ENCODE measurements around the gene HCRTR1. TPM values are rescaled to one million over a fixed set of nuclear protein-coding genes. Genes with fewer than 3 reads are reported as not detected.

HCRTR1 gene
- total RNA-seq, 4 donors from 2014 or later, result not detected

DNA sequence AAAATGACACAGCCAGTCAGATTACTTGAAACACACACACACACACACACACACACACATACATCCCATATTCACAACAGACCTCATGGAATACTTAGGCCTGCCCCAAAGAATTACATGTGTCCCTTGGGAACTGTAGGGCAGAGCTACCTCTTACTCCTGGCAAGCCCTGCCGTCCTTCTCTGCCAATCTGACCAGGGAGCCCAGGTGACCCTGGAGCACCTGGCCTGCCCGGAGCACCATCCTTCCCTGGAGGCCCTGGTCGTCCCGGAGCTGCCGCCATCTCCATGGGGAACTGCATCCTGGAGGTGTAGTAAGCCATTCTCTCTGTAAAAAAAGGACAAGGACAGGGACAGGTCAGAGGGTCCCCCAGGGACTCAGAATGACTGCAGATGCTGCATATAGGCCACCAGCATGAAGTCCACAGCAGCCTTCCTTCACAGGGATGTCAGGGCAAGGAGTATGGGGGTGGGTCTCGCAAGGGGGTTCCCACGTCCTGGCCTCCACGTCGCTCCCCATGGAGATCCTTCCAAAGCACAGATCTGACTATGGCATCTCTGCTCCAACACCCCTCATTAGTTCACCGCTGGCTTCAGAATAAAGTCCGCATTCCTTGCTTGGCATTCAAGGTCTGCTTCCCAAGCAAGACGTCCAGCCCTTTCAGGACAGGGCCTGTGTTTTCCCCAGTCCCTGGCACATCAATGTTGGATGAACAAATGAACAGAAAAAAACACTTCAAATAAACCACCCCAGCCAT is 36.4 kb downstream of the HCRTR1 start:
- H3K9me3 ChIP-seq, result no peaks in the 10 kb centered on the region
- H3K27me3 ChIP-seq, result no peaks in the 10 kb centered on the region
- H3K36me3 ChIP-seq, result peaks cover 39% of the 10 kb centered on the region
- WGBS, result 87% methylated on average over 11 of the region's 12 CpGs
- DNase-seq (ENCODE audit: low spot score in 2 of 2), result no peak
- no peak overlapping the region for H3K27ac ChIP-seq
- TF ChIP-seq EP300 (IDR thresholded peaks at IDR 0.05), result no peak
- H3K4me3 ChIP-seq, result no peak overlapping the region
- H3K4me1 ChIP-seq, result peaks cover 42% of the 10 kb centered on the region

DNA sequence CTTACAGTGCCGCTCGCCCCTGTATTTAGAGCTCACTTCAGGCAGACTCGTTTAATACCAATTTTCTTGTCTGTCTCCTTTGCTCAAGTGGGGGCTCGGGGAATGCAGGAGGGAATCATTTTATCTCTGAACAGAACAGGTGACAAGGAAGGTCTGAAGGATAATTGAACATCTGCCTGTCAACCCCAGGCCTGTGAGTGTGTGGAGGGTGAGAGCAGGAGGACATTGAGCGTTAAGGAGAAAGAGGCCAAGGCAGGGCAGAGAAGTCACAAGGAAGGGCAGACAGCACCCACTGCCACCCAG is 36.9 kb downstream of the HCRTR1 start:
- no peaks in the 10 kb centered on the region for H3K9me3 ChIP-seq
- TF ChIP-seq, protein P1, sequence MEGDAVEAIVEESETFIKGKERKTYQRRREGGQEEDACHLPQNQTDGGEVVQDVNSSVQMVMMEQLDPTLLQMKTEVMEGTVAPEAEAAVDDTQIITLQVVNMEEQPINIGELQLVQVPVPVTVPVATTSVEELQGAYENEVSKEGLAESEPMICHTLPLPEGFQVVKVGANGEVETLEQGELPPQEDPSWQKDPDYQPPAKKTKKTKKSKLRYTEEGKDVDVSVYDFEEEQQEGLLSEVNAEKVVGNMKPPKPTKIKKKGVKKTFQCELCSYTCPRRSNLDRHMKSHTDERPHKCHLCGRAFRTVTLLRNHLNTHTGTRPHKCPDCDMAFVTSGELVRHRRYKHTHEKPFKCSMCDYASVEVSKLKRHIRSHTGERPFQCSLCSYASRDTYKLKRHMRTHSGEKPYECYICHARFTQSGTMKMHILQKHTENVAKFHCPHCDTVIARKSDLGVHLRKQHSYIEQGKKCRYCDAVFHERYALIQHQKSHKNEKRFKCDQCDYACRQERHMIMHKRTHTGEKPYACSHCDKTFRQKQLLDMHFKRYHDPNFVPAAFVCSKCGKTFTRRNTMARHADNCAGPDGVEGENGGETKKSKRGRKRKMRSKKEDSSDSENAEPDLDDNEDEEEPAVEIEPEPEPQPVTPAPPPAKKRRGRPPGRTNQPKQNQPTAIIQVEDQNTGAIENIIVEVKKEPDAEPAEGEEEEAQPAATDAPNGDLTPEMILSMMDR (IDR thresholded peaks at IDR 0.05), result no peak
- no peak for TF ChIP-seq POLR2A (IDR thresholded peaks at IDR 0.05)
- no peak for TF ChIP-seq EP300 (IDR thresholded peaks at IDR 0.05)
- no peak for TF ChIP-seq POLR2AphosphoS5 (IDR thresholded peaks at IDR 0.05)
- no peak overlapping the region for H3K4me3 ChIP-seq
- DNase-seq (ENCODE audit: low spot score in 2 of 2), result no peak
- H3K4me1 ChIP-seq, result peaks cover 39% of the 10 kb centered on the region
- no peaks in the 10 kb centered on the region for H3K27me3 ChIP-seq
- peaks cover 42% of the 10 kb centered on the region for H3K36me3 ChIP-seq
- WGBS, result 94% methylated on average over 5 of the region's 5 CpGs
- H3K27ac ChIP-seq, result no peak overlapping the region

- Histone ChIP-seq H3K36me3 (peaks cover 42% of the 10 kb centered on the region), H3K9me3 (no peaks in the 10 kb centered on the region), H3K27ac (no peak overlapping the region), H3K4me1 (peaks cover 37% of the 10 kb centered on the region), H3K27me3 (no peaks in the 10 kb centered on the region), H3K4me3 (no peak overlapping the region)
- 72% methylated on average over 3 of the region's 6 CpGs for WGBS
- TF ChIP-seq POLR2AphosphoS5 (IDR thresholded peaks at IDR 0.05), result no peak
- no peak for TF ChIP-seq POLR2A (IDR thresholded peaks at IDR 0.05)
- TF ChIP-seq, protein P1 (IDR thresholded peaks at IDR 0.05), result no peak
- TF ChIP-seq EP300 (IDR thresholded peaks at IDR 0.05), result no peak
- DNase-seq (ENCODE audit: low spot score in 2 of 2), result no peak
These were observed 37.6 kb downstream of the HCRTR1 start for GRCh38 chr1:31655104-31655503.

DNA sequence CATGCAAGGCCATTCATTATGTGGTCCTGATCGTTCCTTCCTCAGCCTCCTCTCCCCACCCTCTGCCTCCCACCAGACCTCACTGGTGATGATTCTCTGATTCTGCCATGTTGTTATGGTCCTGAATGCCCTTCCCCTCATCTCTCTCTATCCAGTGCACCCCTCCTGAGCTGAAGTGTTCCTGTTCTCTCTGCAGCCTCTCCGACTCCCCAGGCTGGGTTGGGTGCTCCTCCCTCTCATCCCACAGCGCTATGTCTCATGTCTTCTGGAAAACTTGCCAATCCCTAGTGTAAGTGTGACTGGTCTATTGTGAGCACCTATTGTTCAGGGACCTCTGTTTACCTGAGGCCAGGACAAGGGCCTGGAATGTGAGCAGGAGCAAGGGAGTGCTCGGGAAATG is 38.3 kb downstream of the HCRTR1 start:
- DNase-seq (ENCODE audit: low spot score in 2 of 2), result no peak
- Histone ChIP-seq H3K4me3 (no peak overlapping the region), H3K36me3 (peaks cover 45% of the 10 kb centered on the region), H3K27ac (no peak overlapping the region), H3K4me1 (peaks cover 30% of the 10 kb centered on the region), H3K27me3 (no peaks in the 10 kb centered on the region), H3K9me3 (no peaks in the 10 kb centered on the region)
- 64% methylated on average over 4 of the region's 4 CpGs for WGBS
- no peak for TF ChIP-seq EP300 (IDR thresholded peaks at IDR 0.05)
- TF ChIP-seq POLR2AphosphoS5 (IDR thresholded peaks at IDR 0.05), result no peak
- TF ChIP-seq, protein P1 (IDR thresholded peaks at IDR 0.05), result no peak
- no peak for TF ChIP-seq POLR2A (IDR thresholded peaks at IDR 0.05)

DNA sequence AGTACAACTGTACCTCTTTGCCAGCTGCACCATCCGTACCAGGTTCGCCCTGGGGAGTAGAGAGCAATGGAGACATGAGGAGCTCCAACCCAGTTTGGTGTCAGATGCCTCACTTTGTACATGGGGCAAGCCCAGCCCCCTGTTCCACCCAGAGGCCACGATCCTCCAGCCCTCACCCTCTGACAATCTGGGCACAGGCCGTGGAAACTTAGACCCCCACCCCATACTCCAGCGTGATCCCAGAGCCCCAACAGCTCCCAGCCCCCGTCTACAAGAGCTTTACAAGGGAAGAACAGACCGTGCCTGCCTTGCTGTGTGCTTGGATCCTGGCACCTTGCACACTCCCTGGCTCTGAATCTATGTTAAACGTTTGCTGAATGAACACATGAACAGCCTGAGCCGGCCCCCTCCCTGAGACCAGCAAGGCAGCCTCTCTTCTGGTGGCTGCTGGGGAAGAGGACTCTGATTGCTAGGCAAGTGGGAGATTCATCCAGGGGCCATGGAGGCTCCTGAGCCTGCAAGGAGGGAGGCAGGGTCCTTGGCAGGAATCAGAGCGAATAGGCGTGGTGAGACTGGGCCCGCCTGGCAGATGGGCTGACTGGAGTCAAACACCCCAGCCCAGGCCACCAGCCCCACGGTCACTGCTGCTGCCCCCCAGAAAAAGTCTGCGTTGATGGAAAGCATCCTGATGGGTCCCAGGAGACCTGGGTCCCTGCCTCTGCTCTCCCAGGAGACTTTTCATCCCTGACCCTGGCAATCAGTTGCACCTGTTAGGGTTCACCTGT is 39.7 kb downstream of the HCRTR1 start:
- peaks cover 54% of the 10 kb centered on the region for H3K36me3 ChIP-seq
- no peaks in the 10 kb centered on the region for H3K9me3 ChIP-seq
- H3K4me3 ChIP-seq, result no peak overlapping the region
- no peak overlapping the region for H3K27ac ChIP-seq
- WGBS, result 85% methylated on average over 11 of the region's 14 CpGs
- H3K4me1 ChIP-seq, result peaks cover 23% of the 10 kb centered on the region
- TF ChIP-seq POLR2A (IDR thresholded peaks at IDR 0.05) (no peak), EP300 (IDR thresholded peaks at IDR 0.05) (no peak), POLR2AphosphoS5 (IDR thresholded peaks at IDR 0.05) (no peak)
- TF ChIP-seq, protein P1 (IDR thresholded peaks at IDR 0.05), result no peak
- no peak for DNase-seq (ENCODE audit: low spot score in 2 of 2)
- no peaks in the 10 kb centered on the region for H3K27me3 ChIP-seq
